ENCODE data around the gene METTL26.

Gene METTL26

GRCh38 chr16:590188-590814 is 45.8 kb downstream of the METTL26 start:
- ATAC-seq (ENCODE audit: low read depth): no peak
- H3K4me1 Mint-ChIP-seq: peaks cover 29% of the 10 kb centered on the region

GRCh38 chr16:589658-590187 is 46.4 kb downstream of the METTL26 start, which contains the start of gene RAB40C:
RAB40C (plus strand) TSS chr16:590066; CDS start chr16:590292, 226 bp downstream.
- Mint-ChIP-seq H3K9me3 (no peaks in the 10 kb centered on the region), H3K36me3 (peaks cover 2% of the 10 kb centered on the region), H3K27ac (peak within 1 kb of the TSS; percentile 98), H3K4me3 (peak within 1 kb of the TSS; percentile 99), H3K4me1 (peaks cover 29% of the 10 kb centered on the region), H3K27me3 (peaks cover 2% of the 10 kb centered on the region)
- ATAC-seq (ENCODE audit: low read depth) (peak; percentile 77), DNase-seq (ENCODE audit: low spot score in 2 of 2) (peak; percentile 98 to 99)

More at GRCh38 chr16:590188-590814, 45.8 kb downstream of the METTL26 start:
- Mint-ChIP-seq H3K9me3 (no peaks in the 10 kb centered on the region), H3K36me3 (peaks cover 2% of the 10 kb centered on the region), H3K4me3 (peak overlapping the region; percentile 99), H3K27ac (peak overlapping the region; percentile 98), H3K27me3 (no peaks in the 10 kb centered on the region)
- no peak for DNase-seq (ENCODE audit: low spot score in 2 of 2)

GRCh38 chr16:588889-589657 is 47.0 kb downstream of the METTL26 start:
- H3K27me3 Mint-ChIP-seq: peaks cover 2% of the 10 kb centered on the region
- DNase-seq (ENCODE audit: low spot score in 2 of 2) (peak; percentile 99 to 100), ATAC-seq (ENCODE audit: low read depth) (peak; percentile 68)
- peak overlapping the region; percentile 99 for H3K4me3 Mint-ChIP-seq
- peak overlapping the region; percentile 98 for H3K27ac Mint-ChIP-seq
- peaks cover 29% of the 10 kb centered on the region for H3K4me1 Mint-ChIP-seq
- H3K9me3 Mint-ChIP-seq: no peaks in the 10 kb centered on the region
- peaks cover 2% of the 10 kb centered on the region for H3K36me3 Mint-ChIP-seq

GRCh38 chr16:588639-588888 is 47.5 kb downstream of the METTL26 start:
- H3K9me3 Mint-ChIP-seq: no peaks in the 10 kb centered on the region
- peaks cover 1% of the 10 kb centered on the region for H3K36me3 Mint-ChIP-seq
- peaks cover 2% of the 10 kb centered on the region for H3K27me3 Mint-ChIP-seq
- ATAC-seq (ENCODE audit: low read depth) (peak; percentile 42), DNase-seq (ENCODE audit: low spot score in 2 of 2) (no peak)
- H3K4me1 Mint-ChIP-seq: peaks cover 27% of the 10 kb centered on the region
- peak overlapping the region; percentile 98 for H3K27ac Mint-ChIP-seq
- H3K4me3 Mint-ChIP-seq: peak overlapping the region; percentile 99

GRCh38 chr16:586645-587590 is 49.2 kb downstream of the METTL26 start:
- Mint-ChIP-seq H3K36me3 (no peaks in the 10 kb centered on the region), H3K27me3 (peaks cover 2% of the 10 kb centered on the region), H3K4me1 (peaks cover 14% of the 10 kb centered on the region), H3K27ac (no peak overlapping the region), H3K9me3 (no peaks in the 10 kb centered on the region), H3K4me3 (peak overlapping the region; percentile 43)
- ATAC-seq (ENCODE audit: low read depth): no peak
- DNase-seq (ENCODE audit: low spot score in 2 of 2): no peak

GRCh38 chr16:586047-586644 is 50.0 kb downstream of the METTL26 start:
- Mint-ChIP-seq H3K36me3 (no peaks in the 10 kb centered on the region), H3K27me3 (peaks cover 2% of the 10 kb centered on the region), H3K4me1 (peaks cover 13% of the 10 kb centered on the region), H3K4me3 (no peak overlapping the region), H3K27ac (no peak overlapping the region), H3K9me3 (no peaks in the 10 kb centered on the region)
- DNase-seq (ENCODE audit: low spot score in 2 of 2) (no peak), ATAC-seq (ENCODE audit: low read depth) (no peak)

- no peaks in the 10 kb centered on the region for H3K9me3 Mint-ChIP-seq
- ATAC-seq (ENCODE audit: low read depth): no peak
- H3K27me3 Mint-ChIP-seq: peaks cover 2% of the 10 kb centered on the region
- no peaks in the 10 kb centered on the region for H3K36me3 Mint-ChIP-seq
- H3K4me1 Mint-ChIP-seq: peaks cover 6% of the 10 kb centered on the region
- no peak overlapping the region for H3K27ac Mint-ChIP-seq
- DNase-seq (ENCODE audit: low spot score in 2 of 2): no peak
- no peak overlapping the region for H3K4me3 Mint-ChIP-seq
Observed at GRCh38 chr16:585351-585750, 50.8 kb downstream of the METTL26 start.

All from memory B cell (primary cell).